HG03575 (cell line): ENCODE data around the gene WIF1.

ENCODE experiments used
- ATAC-seq: cut with Tn5 transposase; IDR thresholded peaks from one replicate; pipeline ENCODE4 v1.9.1; 2021; ENCODE audit not compliant: unreplicated experiment, insufficient number of reproducible peaks, low FRiP score; ENCODE audit errors: extremely low read depth

The WIF1 gene

GRCh38 chr12:65055859-65056258 lies 65.2 kb downstream of the WIF1 start:
- ATAC-seq, result no peak

- no peak for ATAC-seq
Observed at GRCh38 chr12:65051218-65051617, 69.9 kb downstream of the WIF1 start.

- ATAC-seq, result no peak
Observed at GRCh38 chr12:65045269-65045668, 75.8 kb downstream of the WIF1 start.

GRCh38 chr12:65039301-65039700 lies 81.8 kb downstream of the WIF1 start:
- ATAC-seq, result no peak

GRCh38 chr12:65025136-65025535 lies 96.0 kb downstream of the WIF1 start:
- ATAC-seq, result no peak

GRCh38 chr12:65023485-65023884 lies 97.6 kb downstream of the WIF1 start:
- no peak for ATAC-seq

GRCh38 chr12:65022960-65023359 lies 98.1 kb downstream of the WIF1 start:
- no peak for ATAC-seq

- ATAC-seq, result no peak
Observed at GRCh38 chr12:65022421-65022820, 98.7 kb downstream of the WIF1 start.

- no peak for ATAC-seq
Observed at GRCh38 chr12:65019696-65020234, 101.3 kb downstream of the WIF1 start.

GRCh38 chr12:65016881-65017650 lies 104.0 kb downstream of the WIF1 start:
- ATAC-seq, result no peak

- ATAC-seq, result no peak
Observed at GRCh38 chr12:65015850-65016249, 105.3 kb downstream of the WIF1 start.

- no peak for ATAC-seq
Observed at GRCh38 chr12:65014504-65015271, 106.4 kb downstream of the WIF1 start.

GRCh38 chr12:65010437-65010836 lies 110.7 kb downstream of the WIF1 start:
- no peak for ATAC-seq

- ATAC-seq, result no peak
Observed at GRCh38 chr12:65005716-65006115, 115.4 kb downstream of the WIF1 start.

GRCh38 chr12:65004270-65004669 lies 116.8 kb downstream of the WIF1 start:
- no peak for ATAC-seq
